CD14-positive monocyte (primary cell): ENCODE measurements around the gene CHKB. TPM values are rescaled to one million over a fixed set of nuclear protein-coding genes. Genes with fewer than 3 reads are reported as not detected.

Source experiments
- DNase-seq, 3 donors: peaks; one replicate each; pipeline ENCODE4 v3.0.0-alpha.2; 2011 to 2022
- H2AFZ ChIP-seq: 2 replicates; pipeline ENCODE4 v1.6.0; 2012; ENCODE audit warnings: mild to moderate bottlenecking, low read depth, low read length, inconsistent platforms; ENCODE audit not compliant: insufficient read depth, poor library complexity, severe bottlenecking
- H3K27ac ChIP-seq, 2 donors: 1 replicate in 1 of 2; 2 replicates in 1 of 2; pipeline ENCODE4 v1.5.1; 2012 to 2013; ENCODE audit warnings: low read length in 2 of 2, control low read depth in 1 of 2, inconsistent platforms in 1 of 2, low read depth in 1 of 2, mild to moderate bottlenecking in 1 of 2
- H3K27me3 ChIP-seq, 2 donors: one replicate each; pipeline versions ENCODE4 v1.6.0 to v1.6.1; 2011 to 2013; ENCODE audit warnings: low read length in 2 of 2; ENCODE audit not compliant: control insufficient read depth in 2 of 2, insufficient read depth in 2 of 2
- H3K36me3 ChIP-seq, 2 donors: replicated peaks in 1 of 2; 1 replicate in 1 of 2; 2 replicates in 1 of 2; pipeline versions ENCODE4 v1.5.1 to v1.6.1; 2012 to 2013; ENCODE audit warnings: low read length in 2 of 2, control low read depth in 1 of 2, inconsistent platforms in 1 of 2, mild to moderate bottlenecking in 1 of 2; ENCODE audit not compliant: insufficient read depth in 2 of 2, control insufficient read depth in 1 of 2
- H3K4me1 ChIP-seq, 2 donors: 1 replicate in 1 of 2; 2 replicates in 1 of 2; pipeline versions ENCODE4 v1.5.1 to v1.6.1; 2012 to 2013; ENCODE audit warnings: low read length in 2 of 2, control low read depth in 1 of 2, inconsistent platforms in 1 of 2, mild to moderate bottlenecking in 1 of 2, moderate library complexity in 1 of 2; ENCODE audit not compliant: insufficient read depth in 2 of 2, control insufficient read depth in 1 of 2
- H3K4me2 ChIP-seq: replicated peaks from 2 replicates; pipeline ENCODE3; 2012; ENCODE audit warnings: low read length, moderate library complexity, mild to moderate bottlenecking; ENCODE audit not compliant: poor library complexity, severe bottlenecking; ENCODE audit errors: extremely low read depth
- H3K4me3 ChIP-seq, 3 experiments: fragments of 200-600 bp in 1 of 3; sonication (generic) in 1 of 3; replicated peaks in 1 of 3; 1 replicate in 2 of 3; 2 replicates in 1 of 3; pipeline ENCODE4 v1.5.1; 2011 to 2013; ENCODE audit warnings: low read length in 3 of 3, mild to moderate bottlenecking in 3 of 3, control low read depth in 2 of 3, low read depth in 2 of 3, inconsistent platforms in 1 of 3, moderate library complexity in 1 of 3
- H3K79me2 ChIP-seq: 2 replicates; pipeline ENCODE4 v1.6.0; 2012; ENCODE audit warnings: mild to moderate bottlenecking, control low read depth, inconsistent platforms, low read length, moderate library complexity; ENCODE audit not compliant: insufficient read depth
- H3K9ac ChIP-seq: 2 replicates; pipeline ENCODE4 v1.6.0; 2017; ENCODE audit warnings: low read length, mild to moderate bottlenecking; ENCODE audit not compliant: insufficient read depth, poor library complexity, severe bottlenecking
- H3K9me3 ChIP-seq, 2 donors: replicated peaks in 1 of 2; 1 replicate in 1 of 2; 2 replicates in 1 of 2; pipeline versions ENCODE4 v1.5.1 to v1.6.1; 2012 to 2013; ENCODE audit warnings: low read length in 2 of 2, control low read depth in 1 of 2; ENCODE audit not compliant: control insufficient read depth in 1 of 2, insufficient read depth in 1 of 2
- H4K20me1 ChIP-seq: 2 replicates; pipeline ENCODE4 v1.6.0; 2012; ENCODE audit warnings: mild to moderate bottlenecking, low read length, control low read depth, moderate library complexity; ENCODE audit not compliant: insufficient read depth
- H3K27ac Mint-ChIP-seq, 7 donors: one replicate each; pipeline ENCODE4 v1.8.0; 2020; ENCODE audit warnings: mild to moderate bottlenecking in 7 of 7, mixed read lengths in 7 of 7, moderate library complexity in 6 of 7, inconsistent platforms in 2 of 7
- H3K27me3 Mint-ChIP-seq, 3 donors: one replicate each; pipeline ENCODE4 v1.8.0; 2021 to 2022; ENCODE audit warnings: low read depth in 3 of 3, mild to moderate bottlenecking in 3 of 3, mixed read lengths in 3 of 3, moderate library complexity in 3 of 3, inconsistent platforms in 1 of 3
- H3K36me3 Mint-ChIP-seq, 2 donors: one replicate each; pipeline ENCODE4 v1.8.0; 2020; ENCODE audit warnings: mixed read lengths in 2 of 2, inconsistent platforms in 1 of 2, mild to moderate bottlenecking in 1 of 2
- H3K4me1 Mint-ChIP-seq: one replicate; pipeline ENCODE4 v1.8.0; 2020; ENCODE audit warnings: mild to moderate bottlenecking, mixed read lengths
- H3K4me3 Mint-ChIP-seq, 2 donors: one replicate each; pipeline ENCODE4 v1.8.0; 2020; ENCODE audit warnings: mild to moderate bottlenecking in 2 of 2, mixed read lengths in 2 of 2, moderate library complexity in 1 of 2
- H3K9me3 Mint-ChIP-seq, 7 donors: one replicate each; pipeline ENCODE4 v1.8.0; 2020 to 2022; ENCODE audit warnings: mixed read lengths in 7 of 7, mild to moderate bottlenecking in 6 of 7, moderate library complexity in 6 of 7, inconsistent platforms in 2 of 7
- CTCF ChIP-seq: fragments of 200-600 bp; IDR thresholded peaks from one replicate; pipeline ENCODE4 v1.8.0; 2022; ENCODE audit warnings: antibody characterized with exemption, mild to moderate bottlenecking
- WGBS: methylation state at CpG from one replicate; pipeline ENCODE4 v1.1.5; 2013; ENCODE audit warnings: missing lambda C conversion rate; ENCODE audit not compliant: insufficient coverage; 5-methylcytosine and 5-hydroxymethylcytosine counted together
- intact Hi-C, 2 donors: fragments of 100-400 bp; cut with micrococcal nuclease; formaldehyde crosslinking; loops; one replicate each; pipeline versions ENCODE4 v1.15.0 to v1.15.1; 2023
- polyA plus RNA-seq, 3 donors: library from polyadenylated mRNA; depleted of rRNA in 1 of 3; unstranded in 2 of 3; stranded (reverse) in 1 of 3; fragments of 300-500 nt in 2 of 3; fragments of >200 nt in 1 of 3; fragmentation: Illumina TruSeq in 2 of 3; gene quantifications; 1 replicate in 2 of 3; 2 replicates in 1 of 3; pipeline ENCODE4 v1.2.3, GENCODE V29; 2012 to 2021

Gene CHKB
- polyA plus RNA-seq, 3 donors: 29.1 to 286 (median 31.3) TPM

- TF ChIP-seq CTCF: no peak
- Histone ChIP-seq H3K9me3 (peaks cover 0 to 8% of the 10 kb centered on the region in 2 donors), H4K20me1 (no peaks in the 10 kb centered on the region), H3K36me3 (no peaks in the 10 kb centered on the region), H2AFZ (no peak overlapping the region), H3K27me3 (peaks cover 14 to 40% of the 10 kb centered on the region in 2 donors), H3K4me3 (no peak overlapping the region), H3K4me1 (no peaks in the 10 kb centered on the region), H3K27ac (no peak overlapping the region), H3K79me2 (no peaks in the 10 kb centered on the region), H3K9ac (no peak overlapping the region), H3K4me2 (no peak overlapping the region)
- Mint-ChIP-seq H3K9me3 (peaks cover 0 to 5% (median 0%) of the 10 kb centered on the region in 7 donors), H3K36me3 (no peaks in the 10 kb centered on the region), H3K27me3 (peaks cover 42 to 85% (median 63%) of the 10 kb centered on the region in 3 donors), H3K4me3 (no peak overlapping the region), H3K27ac (no peak overlapping the region), H3K4me1 (peaks cover 2% of the 10 kb centered on the region)
- WGBS: 83% methylated on average over 6 of the region's 6 CpGs
- intact Hi-C loops: no loop called here
- DNase-seq: no peak
Measured at GRCh38 chr22:50607659-50608020, 25.0 kb upstream of the CHKB start.

- no peak for DNase-seq
- Histone ChIP-seq H3K9me3 (peaks cover 0 to 14% of the 10 kb centered on the region in 2 donors), H3K9ac (no peak overlapping the region), H3K27ac (no peak overlapping the region), H3K36me3 (no peaks in the 10 kb centered on the region), H3K4me2 (no peak overlapping the region), H2AFZ (no peak overlapping the region), H4K20me1 (no peaks in the 10 kb centered on the region), H3K27me3 (peaks cover 20 to 45% of the 10 kb centered on the region in 2 donors), H3K79me2 (no peaks in the 10 kb centered on the region), H3K4me3 (no peak overlapping the region), H3K4me1 (no peaks in the 10 kb centered on the region)
- no peak for TF ChIP-seq CTCF
- H3K9me3 Mint-ChIP-seq: peaks cover 0 to 8% (median under 1%) of the 10 kb centered on the region in 7 donors
- peaks cover 46 to 86% (median 63%) of the 10 kb centered on the region in 3 donors for H3K27me3 Mint-ChIP-seq
- no peaks in the 10 kb centered on the region for H3K4me1 Mint-ChIP-seq
- no peak overlapping the region for H3K27ac Mint-ChIP-seq
- 89% methylated on average over 17 of the region's 18 CpGs for WGBS
- H3K4me3 Mint-ChIP-seq: peak overlapping the region in 1 of 2 donors; percentile 2
- intact Hi-C loops: no loop called here
- peaks cover 0 to 3% of the 10 kb centered on the region in 2 donors for H3K36me3 Mint-ChIP-seq
Measured at GRCh38 chr22:50606946-50607658, 24.5 kb upstream of the CHKB start.
